ENCODE results near the gene THADA. TPM values are rescaled to one million over a fixed set of nuclear protein-coding genes. Genes with fewer than 3 reads are reported as not detected.

THADA gene
- total and polyA plus RNA-seq, 3 experiments from 2014 or later, result 12.2 to 48.7 (median 45.8) TPM

GRCh38 chr2:43425659-43426058, 170.2 kb downstream of the THADA start:
- ChIA-PET POLR2A (no interaction called here), CTCF (interaction anchor here (2.1 kb wide), 1 partner anchor 196 kb away, joined by 5 read pairs; no protein-coding TSS in a partner anchor)
- no peaks in the 10 kb centered on the region for H3K36me3 ChIP-seq (ENCODE audit: insufficient read depth, low read length)
- H3K9me3 ChIP-seq (ENCODE audit: low read length), result no peaks in the 10 kb centered on the region
- peak overlapping the region in 4 of 7 donors; percentile 21 to 61 (median 27) for H3K4me3 Mint-ChIP-seq
- H3K4me1 Mint-ChIP-seq, result peaks cover 35 to 45% (median 45%) of the 10 kb centered on the region in 3 donors
- H3K9me3 Mint-ChIP-seq, result no peaks in the 10 kb centered on the region
- no peak overlapping the region for H3K27ac ChIP-seq (ENCODE audit: low read depth, low read length)
- peak overlapping the region in 7 of 8 donors; percentile 24 to 85 (median 74) for H3K27ac Mint-ChIP-seq
- H3K4me3 ChIP-seq (ENCODE audit: low read length), result no peak overlapping the region
- no peaks in the 10 kb centered on the region for H3K27me3 Mint-ChIP-seq
- no peak for DNase-seq
- H3K4me1 ChIP-seq (ENCODE audit: insufficient read depth, low read length), result peaks cover 37% of the 10 kb centered on the region
- peaks cover 4 to 26% (median 8%) of the 10 kb centered on the region in 3 donors for H3K36me3 Mint-ChIP-seq
- H3K27me3 ChIP-seq (ENCODE audit: insufficient read depth, low read length, poor library complexity, severe bottlenecking), result no peaks in the 10 kb centered on the region

- POLR2A ChIA-PET, result interaction anchor here (1.1 kb wide), 1 partner anchor 614 kb away, joined by 4 read pairs; no protein-coding TSS in a partner anchor
Observed at GRCh38 chr2:43424262-43425207, 171.3 kb downstream of the THADA start.

DNA sequence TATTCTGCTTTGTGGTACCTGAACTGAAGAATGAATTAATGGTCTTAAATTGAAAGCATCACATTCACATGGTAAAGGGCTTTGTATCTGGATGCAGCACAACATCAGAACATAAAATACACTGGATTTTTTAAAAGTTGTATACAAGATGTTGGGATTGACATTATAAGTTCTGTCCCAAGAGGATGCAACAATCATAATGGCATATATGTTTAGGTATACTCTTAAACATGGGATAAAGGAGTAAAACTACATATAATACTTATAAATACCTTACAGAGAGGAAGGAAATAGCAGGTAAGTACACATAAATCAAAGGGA, 171.9 kb downstream of the THADA start:
- Mint-ChIP-seq H3K9me3 (no peaks in the 10 kb centered on the region), H3K36me3 (peaks cover 4 to 31% (median 12%) of the 10 kb centered on the region in 3 donors), H3K4me3 (peak overlapping the region in 3 of 7 donors; percentile 33 to 57 (median 43)), H3K27me3 (no peaks in the 10 kb centered on the region), H3K27ac (peak overlapping the region; percentile 24 to 85 (median 73)), H3K4me1 (peaks cover 35 to 45% (median 45%) of the 10 kb centered on the region in 3 donors)
- Histone ChIP-seq H3K27ac (ENCODE audit: low read depth, low read length) (no peak overlapping the region), H3K9me3 (ENCODE audit: low read length) (no peaks in the 10 kb centered on the region), H3K27me3 (ENCODE audit: insufficient read depth, low read length, poor library complexity, severe bottlenecking) (no peaks in the 10 kb centered on the region), H3K4me3 (ENCODE audit: low read length) (no peak overlapping the region), H3K4me1 (ENCODE audit: insufficient read depth, low read length) (peaks cover 37% of the 10 kb centered on the region), H3K36me3 (ENCODE audit: insufficient read depth, low read length) (no peaks in the 10 kb centered on the region)
- POLR2A ChIA-PET, result interaction anchor here (1.1 kb wide), 1 partner anchor 614 kb away, joined by 4 read pairs; no protein-coding TSS in a partner anchor
- CTCF ChIA-PET, result interaction anchor here (1.2 kb wide), 1 partner anchor 31 kb away, joined by 4 read pairs; no protein-coding TSS in a partner anchor
- DNase-seq, result no peak

More at GRCh38 chr2:43424262-43425207, 171.3 kb downstream of the THADA start:
- peaks cover 35 to 45% (median 45%) of the 10 kb centered on the region in 3 donors for H3K4me1 Mint-ChIP-seq
- H3K4me3 Mint-ChIP-seq, result peak overlapping the region in 6 of 7 donors; percentile 9 to 61 (median 38)
- Histone ChIP-seq H3K36me3 (ENCODE audit: insufficient read depth, low read length) (no peaks in the 10 kb centered on the region), H3K4me1 (ENCODE audit: insufficient read depth, low read length) (peaks cover 37% of the 10 kb centered on the region), H3K4me3 (ENCODE audit: low read length) (no peak overlapping the region), H3K27ac (ENCODE audit: low read depth, low read length) (no peak overlapping the region), H3K9me3 (ENCODE audit: low read length) (no peaks in the 10 kb centered on the region), H3K27me3 (ENCODE audit: insufficient read depth, low read length, poor library complexity, severe bottlenecking) (no peaks in the 10 kb centered on the region)
- no peak for DNase-seq
- peak overlapping the region; percentile 24 to 87 (median 78) for H3K27ac Mint-ChIP-seq
- H3K27me3 Mint-ChIP-seq, result no peaks in the 10 kb centered on the region
- no peaks in the 10 kb centered on the region for H3K9me3 Mint-ChIP-seq
- CTCF ChIA-PET, result interaction anchor here (2.1 kb wide), 1 partner anchor 195 kb away, joined by 5 read pairs; no protein-coding TSS in a partner anchor
- H3K36me3 Mint-ChIP-seq, result peaks cover 4 to 29% (median 8%) of the 10 kb centered on the region in 3 donors

DNA sequence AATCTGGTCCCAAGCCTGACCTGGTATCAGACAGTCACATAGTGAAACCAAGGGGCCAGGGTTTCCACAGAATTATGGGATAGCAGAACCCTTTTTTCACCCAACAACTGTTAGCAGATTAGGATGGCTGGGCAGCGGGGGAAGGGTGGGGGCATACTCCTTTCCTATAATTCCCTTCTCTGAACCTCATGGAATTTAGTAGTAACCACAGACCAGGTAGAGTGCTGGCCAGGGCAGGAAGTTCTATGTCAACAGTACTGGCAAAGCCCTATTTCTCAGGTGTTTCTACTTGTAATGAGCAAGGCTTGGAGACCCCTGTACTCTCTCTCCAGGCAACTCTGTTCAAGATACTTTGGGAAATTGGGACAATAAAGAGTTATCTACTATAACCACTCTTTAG, 174.6 kb downstream of the THADA start:
- POLR2A ChIA-PET, result no interaction called here
- Mint-ChIP-seq H3K4me3 (no peak overlapping the region), H3K36me3 (peaks cover 4 to 28% (median 13%) of the 10 kb centered on the region in 3 donors), H3K27me3 (no peaks in the 10 kb centered on the region), H3K27ac (no peak overlapping the region), H3K9me3 (no peaks in the 10 kb centered on the region), H3K4me1 (peaks cover 21 to 28% (median 28%) of the 10 kb centered on the region in 3 donors)
- Histone ChIP-seq H3K36me3 (ENCODE audit: insufficient read depth, low read length) (no peaks in the 10 kb centered on the region), H3K4me1 (ENCODE audit: insufficient read depth, low read length) (peaks cover 26% of the 10 kb centered on the region), H3K27ac (ENCODE audit: low read depth, low read length) (no peak overlapping the region), H3K4me3 (ENCODE audit: low read length) (no peak overlapping the region), H3K27me3 (ENCODE audit: insufficient read depth, low read length, poor library complexity, severe bottlenecking) (no peaks in the 10 kb centered on the region), H3K9me3 (ENCODE audit: low read length) (no peaks in the 10 kb centered on the region)
- CTCF ChIA-PET, result no interaction called here
- DNase-seq, result no peak

DNA sequence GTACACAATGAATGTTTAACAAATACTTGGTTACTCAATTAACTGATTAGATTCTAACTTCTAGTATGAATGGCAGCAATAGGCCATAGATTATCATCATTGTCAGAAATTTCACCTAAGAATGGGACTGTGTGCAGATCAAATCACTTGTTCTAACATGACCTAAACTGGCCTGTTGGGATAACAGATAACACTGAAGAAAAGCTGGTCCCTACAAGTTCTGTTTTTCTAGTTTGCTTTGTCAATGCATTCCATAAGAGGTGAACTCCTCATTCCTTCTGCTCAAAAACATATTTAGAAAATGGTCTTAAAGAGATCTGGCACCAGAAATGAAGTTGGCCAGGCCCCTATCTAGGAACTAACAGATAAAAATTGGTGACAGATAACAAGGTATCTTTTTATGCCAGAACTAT, 175.4 kb downstream of the THADA start:
- H3K4me1 ChIP-seq (ENCODE audit: insufficient read depth, low read length), result peaks cover 18% of the 10 kb centered on the region

DNA sequence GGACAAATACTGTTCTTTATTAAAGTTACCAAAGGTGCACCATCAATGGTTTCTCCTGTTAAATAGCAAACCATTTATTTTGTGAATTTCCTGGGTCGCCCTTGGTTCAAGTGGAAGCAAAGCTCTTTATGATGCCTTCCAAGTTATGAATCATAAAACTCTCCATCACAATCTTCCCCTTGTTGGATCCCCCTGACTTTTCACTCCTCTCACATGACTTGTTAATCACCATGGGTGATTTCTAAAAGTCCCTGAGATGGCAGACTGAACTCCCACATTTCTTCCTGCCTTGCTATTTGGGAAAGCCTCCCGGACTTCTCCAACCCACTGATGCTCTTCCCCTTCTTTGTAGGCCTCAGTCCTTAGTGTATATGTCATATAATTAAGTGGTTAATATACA, 176.0 kb downstream of the THADA start:
- H3K9me3 ChIP-seq (ENCODE audit: low read length), result no peaks in the 10 kb centered on the region
- H3K27ac ChIP-seq (ENCODE audit: low read depth, low read length), result no peak overlapping the region
- Mint-ChIP-seq H3K27me3 (no peaks in the 10 kb centered on the region), H3K27ac (no peak overlapping the region), H3K36me3 (peaks cover 4 to 31% (median 15%) of the 10 kb centered on the region in 3 donors), H3K4me1 (peaks cover 12 to 18% (median 14%) of the 10 kb centered on the region in 3 donors), H3K9me3 (no peaks in the 10 kb centered on the region), H3K4me3 (no peak overlapping the region)
- H3K4me3 ChIP-seq (ENCODE audit: low read length), result no peak overlapping the region
- DNase-seq, result no peak
- no peaks in the 10 kb centered on the region for H3K36me3 ChIP-seq (ENCODE audit: insufficient read depth, low read length)
- H3K27me3 ChIP-seq (ENCODE audit: insufficient read depth, low read length, poor library complexity, severe bottlenecking), result no peaks in the 10 kb centered on the region
- ChIA-PET CTCF (no interaction called here), POLR2A (no interaction called here)
- H3K4me1 ChIP-seq (ENCODE audit: insufficient read depth, low read length), result peaks cover 12% of the 10 kb centered on the region

More for the DNA sequence above, 175.4 kb downstream of the THADA start:
- Mint-ChIP-seq H3K4me1 (peaks cover 16 to 20% (median 20%) of the 10 kb centered on the region in 3 donors), H3K27ac (no peak overlapping the region), H3K9me3 (no peaks in the 10 kb centered on the region), H3K36me3 (peaks cover 4 to 31% (median 13%) of the 10 kb centered on the region in 3 donors), H3K4me3 (no peak overlapping the region), H3K27me3 (no peaks in the 10 kb centered on the region)
- Histone ChIP-seq H3K27me3 (ENCODE audit: insufficient read depth, low read length, poor library complexity, severe bottlenecking) (no peaks in the 10 kb centered on the region), H3K9me3 (ENCODE audit: low read length) (no peaks in the 10 kb centered on the region), H3K27ac (ENCODE audit: low read depth, low read length) (no peak overlapping the region), H3K4me3 (ENCODE audit: low read length) (no peak overlapping the region), H3K36me3 (ENCODE audit: insufficient read depth, low read length) (no peaks in the 10 kb centered on the region)
- ChIA-PET CTCF (no interaction called here), POLR2A (no interaction called here)
- DNase-seq, result no peak

- no peak overlapping the region for H3K4me3 Mint-ChIP-seq
- H3K27me3 Mint-ChIP-seq, result no peaks in the 10 kb centered on the region
- CTCF ChIA-PET, result no interaction called here
- Histone ChIP-seq H3K27me3 (ENCODE audit: insufficient read depth, low read length, poor library complexity, severe bottlenecking) (no peaks in the 10 kb centered on the region), H3K4me1 (ENCODE audit: insufficient read depth, low read length) (peaks cover 6% of the 10 kb centered on the region), H3K4me3 (ENCODE audit: low read length) (no peak overlapping the region), H3K9me3 (ENCODE audit: low read length) (no peaks in the 10 kb centered on the region), H3K36me3 (ENCODE audit: insufficient read depth, low read length) (no peaks in the 10 kb centered on the region), H3K27ac (ENCODE audit: low read depth, low read length) (no peak overlapping the region)
- DNase-seq, result no peak
- H3K9me3 Mint-ChIP-seq, result no peaks in the 10 kb centered on the region
- H3K36me3 Mint-ChIP-seq, result peaks cover 4 to 36% (median 15%) of the 10 kb centered on the region in 3 donors
- POLR2A ChIA-PET, result no interaction called here
- H3K4me1 Mint-ChIP-seq, result peaks cover 11 to 17% (median 13%) of the 10 kb centered on the region in 3 donors
- peak overlapping the region in 2 of 8 donors; percentile 3 to 61 for H3K27ac Mint-ChIP-seq
Observed at GRCh38 chr2:43419243-43419642, 176.6 kb downstream of the THADA start.

GRCh38 chr2:43418680-43419079, 177.2 kb downstream of the THADA start:
- CTCF ChIA-PET, result interaction anchor here (1.3 kb wide), 1 partner anchor 10 kb away, joined by 3 read pairs; no protein-coding TSS in a partner anchor
- H3K9me3 Mint-ChIP-seq, result no peaks in the 10 kb centered on the region
- no peak overlapping the region for H3K27ac ChIP-seq (ENCODE audit: low read depth, low read length)

More at GRCh38 chr2:43418680-43419079, 177.2 kb downstream of the THADA start:
- H3K4me3 Mint-ChIP-seq, result no peak overlapping the region
- no peaks in the 10 kb centered on the region for H3K27me3 ChIP-seq (ENCODE audit: insufficient read depth, low read length, poor library complexity, severe bottlenecking)
- DNase-seq, result no peak
- no peak overlapping the region for H3K4me3 ChIP-seq (ENCODE audit: low read length)
- peaks cover 7 to 12% (median 12%) of the 10 kb centered on the region in 3 donors for H3K4me1 Mint-ChIP-seq
- H3K9me3 ChIP-seq (ENCODE audit: low read length), result no peaks in the 10 kb centered on the region
- peaks cover 4 to 39% (median 15%) of the 10 kb centered on the region in 3 donors for H3K36me3 Mint-ChIP-seq
- POLR2A ChIA-PET, result no interaction called here
- H3K36me3 ChIP-seq (ENCODE audit: insufficient read depth, low read length), result no peaks in the 10 kb centered on the region
- no peak overlapping the region for H3K27ac Mint-ChIP-seq
- H3K4me1 ChIP-seq (ENCODE audit: insufficient read depth, low read length), result peaks cover under 1% of the 10 kb centered on the region
- no peaks in the 10 kb centered on the region for H3K27me3 Mint-ChIP-seq

Measured in CD8-positive, alpha-beta memory T cell (primary cell).